Endothelial cell of umbilical vein (primary cell): ENCODE data around the gene ISY1. TPM values are rescaled to one million over a fixed set of nuclear protein-coding genes. Genes with fewer than 3 reads are reported as not detected.

Experiments used
- BruUV-seq: library from RNA; stranded (reverse); fragments of 400-500 nt; replicated peaks from 2 replicates; lab custom pipeline; 2021; lab: Mats Ljungman, UMichigan
- CTCF ChIA-PET: fragments of 300-600, 350-600 bp; sonication (Branson Sonifier 250); formaldehyde crosslinking; loops from one replicate; lab custom pipeline; 2021; ENCODE audit warnings: antibody characterized with exemption, inconsistent platforms; lab: Charles Lee
- POLR2A ChIA-PET: fragments of 300-600, 350-600 bp; sonication (Branson Sonifier 250); formaldehyde crosslinking; loops from one replicate; lab custom pipeline; 2021; ENCODE audit warnings: antibody characterized with exemption, inconsistent platforms; lab: Charles Lee
- DNase-seq: peaks from one replicate; pipeline ENCODE4 v3.0.0-alpha.2; 2011; ENCODE audit warnings: low read depth, low spot score
- FAIRE-seq: peaks from 2 replicates; lab custom pipeline; 2011; peaks lifted over from hg19 to GRCh38; lab: Jason Lieb, UNC
- H2AFZ ChIP-seq: 2 replicates; pipeline ENCODE4 v1.6.0; 2012; ENCODE audit warnings: low read depth, low read length, control low read depth, inconsistent platforms
- H3K27ac ChIP-seq: 2 replicates; pipeline ENCODE4 v1.5.1; 2011; ENCODE audit warnings: low read depth, mild to moderate bottlenecking, control low read depth, low read length, moderate library complexity; ENCODE audit not compliant: insufficient read depth
- H3K27me3 ChIP-seq, 2 experiments: 2 replicates each; pipeline versions ENCODE4 v1.6.0 to v1.6.1; 2011; ENCODE audit warnings: low read length in 2 of 2, mixed read lengths in 1 of 2; ENCODE audit not compliant: control insufficient read depth in 2 of 2, insufficient read depth in 2 of 2
- H3K36me3 ChIP-seq, 2 experiments: 2 replicates in 1 of 2; 3 replicates in 1 of 2; pipeline ENCODE4 v1.5.1; 2011; ENCODE audit warnings: low read length in 2 of 2, mild to moderate bottlenecking in 1 of 2, moderate library complexity in 1 of 2; ENCODE audit not compliant: control insufficient read depth in 2 of 2, insufficient read depth in 2 of 2; ENCODE audit errors: extremely low read depth in 1 of 2
- H3K4me1 ChIP-seq: 3 replicates; pipeline ENCODE4 v1.5.1; 2011; ENCODE audit warnings: mild to moderate bottlenecking, low read length; ENCODE audit not compliant: control insufficient read depth, insufficient read depth; ENCODE audit errors: extremely low read depth
- H3K4me2 ChIP-seq: 2 replicates; pipeline ENCODE4 v1.6.1; 2011; ENCODE audit warnings: low read length, control low read depth, mixed read lengths; ENCODE audit not compliant: insufficient read depth
- H3K4me3 ChIP-seq, 3 experiments: fragments of 200-600 bp in 1 of 3; sonication (generic), shearing (Covaris generic) in 1 of 3; replicated peaks in 1 of 3; 2 replicates each; pipeline ENCODE4 v1.5.1; 2011 to 2016; ENCODE audit warnings: control low read depth in 3 of 3, low read length in 3 of 3, mild to moderate bottlenecking in 2 of 3, inconsistent platforms in 1 of 3, low read depth in 1 of 3, moderate library complexity in 1 of 3; ENCODE audit not compliant: insufficient read depth in 1 of 3
- H3K79me2 ChIP-seq: 2 replicates; pipeline ENCODE4 v1.6.0; 2012; ENCODE audit warnings: low read length, inconsistent platforms; ENCODE audit not compliant: control insufficient read depth, insufficient read depth
- H3K9ac ChIP-seq: replicated peaks from 2 replicates; pipeline ENCODE3; 2011; ENCODE audit warnings: low read length, control low read depth; ENCODE audit not compliant: insufficient read depth; ENCODE audit errors: extremely low read depth
- H3K9me1 ChIP-seq: replicated peaks from 3 replicates; pipeline ENCODE4 v1.6.0; 2011; ENCODE audit warnings: mild to moderate bottlenecking, low read length; ENCODE audit not compliant: control insufficient read depth, insufficient read depth; ENCODE audit errors: extremely low read depth
- H3K9me3 ChIP-seq: replicated peaks from 2 replicates; pipeline ENCODE4 v1.5.1; 2012; ENCODE audit warnings: low read length, inconsistent platforms; ENCODE audit not compliant: control insufficient read depth, insufficient read depth
- H4K20me1 ChIP-seq: replicated peaks from 2 replicates; pipeline ENCODE3; 2011; ENCODE audit warnings: mild to moderate bottlenecking, low read length; ENCODE audit not compliant: control insufficient read depth, insufficient read depth; ENCODE audit errors: extremely low read depth
- EZH2 ChIP-seq: IDR thresholded peaks from 2 replicates; pipeline ENCODE4 v1.6.1; 2012; ENCODE audit warnings: borderline replicate concordance, low read depth, mild to moderate bottlenecking, moderate library complexity, low read length, inconsistent platforms; ENCODE audit not compliant: severe bottlenecking
- FOS ChIP-seq: IDR thresholded peaks from 2 replicates; pipeline ENCODE4 v1.6.1; 2011; ENCODE audit warnings: mild to moderate bottlenecking, low read length, moderate library complexity, borderline replicate concordance; ENCODE audit not compliant: insufficient read depth
- GATA2 ChIP-seq: IDR thresholded peaks from 2 replicates; pipeline ENCODE4 v1.7.0; 2011; ENCODE audit warnings: low read depth, mild to moderate bottlenecking, moderate library complexity, mixed read lengths, low read length; ENCODE audit not compliant: insufficient read length, insufficient read depth
- JUN ChIP-seq: IDR thresholded peaks from 2 replicates; pipeline ENCODE4 v1.6.1; 2011; ENCODE audit warnings: borderline replicate concordance, low read depth; ENCODE audit not compliant: insufficient read length, insufficient read depth
- MAX ChIP-seq: IDR thresholded peaks from 2 replicates; pipeline ENCODE4 v1.6.1; 2011; ENCODE audit not compliant: insufficient read depth, insufficient read length
- MYC ChIP-seq: IDR thresholded peaks from one replicate; pipeline ENCODE4 v1.6.1; 2011; ENCODE audit warnings: mild to moderate bottlenecking, low read depth, low read length
- POLR2A ChIP-seq: IDR thresholded peaks from 2 replicates; pipeline ENCODE4 v1.6.1; 2012; ENCODE audit warnings: low read depth, mild to moderate bottlenecking, control low read depth, low read length
- POLR2AphosphoS5 ChIP-seq: IDR thresholded peaks from 2 replicates; pipeline ENCODE4 v1.6.1; 2012; ENCODE audit warnings: low read depth, mild to moderate bottlenecking, control low read depth, low read length, moderate library complexity; ENCODE audit not compliant: insufficient read depth
- dilution Hi-C: fragments of 300-500 bp; cut with MboI; formaldehyde crosslinking; loops from one replicate; pipeline ENCODE4 v1.15.0; 2019; ENCODE audit warnings: low sequenced_read_pairs; ENCODE audit not compliant: extremely low pct_ligation_motif_present
- intact Hi-C: fragments of 100-400 bp; cut with micrococcal nuclease; formaldehyde crosslinking; loops from one replicate; pipeline ENCODE4 v1.10.0; 2022
- polyA plus RNA-seq, 4 experiments: library from polyadenylated mRNA; depleted of rRNA in 3 of 4; stranded (reverse) in 3 of 4; unstranded in 1 of 4; fragments of >200 nt; gene quantifications; 2 replicates each; pipeline versions ENCODE4 v1.2.1 to v1.2.3, GENCODE V29; 2011 to 2012; ENCODE audit warnings: missing spikeins in 1 of 4
- total RNA-seq: library from RNA; stranded (reverse); gene quantifications from 2 replicates; pipeline ENCODE4 v1.2.3, GENCODE V29; 2021
- TF ChIP-seq, protein P1 (sequence below), 2 donors: IDR thresholded peaks; 1 replicate in 1 of 2; 2 replicates in 1 of 2; pipeline ENCODE4 v1.5.1; 2011; ENCODE audit warnings: low read length in 2 of 2, mild to moderate bottlenecking in 2 of 2, moderate library complexity in 2 of 2, control low read depth in 1 of 2, inconsistent platforms in 1 of 2, low read depth in 1 of 2; ENCODE audit not compliant: insufficient read depth in 1 of 2; ENCODE audit errors: extremely low read depth in 1 of 2

Gene ISY1
- total and polyA plus RNA-seq, 2 donors (not counting 3 experiments of a cell fraction or from before 2014, with no cell fraction given), result 50.7 to 59.4 TPM

- ChIA-PET CTCF (interaction anchor here (0.8 to 4.8 kb wide), 4 partner anchors 18 to 210 kb away, joined by 3 to 27 read pairs (median 4); partner anchors contain the start of gene COPG1), POLR2A (no interaction called here)
- Histone ChIP-seq H3K79me2 (peaks cover 88% of the 10 kb centered on the region), H3K4me2 (peak overlapping the region; percentile 76), H4K20me1 (peaks cover 22% of the 10 kb centered on the region), H2AFZ (no peak overlapping the region), H3K27me3 (no peaks in the 10 kb centered on the region), H3K36me3 (peaks cover 7 to 12% of the 10 kb centered on the region in 2 experiments), H3K4me1 (peaks cover 40% of the 10 kb centered on the region), H3K9me3 (no peaks in the 10 kb centered on the region), H3K9me1 (no peaks in the 10 kb centered on the region), H3K27ac (no peak overlapping the region), H3K9ac (no peak overlapping the region), H3K4me3 (no peak overlapping the region)
- no peak for FAIRE-seq
- dilution Hi-C loops (no loop called here), intact Hi-C loops (loop anchor here (5.0 kb wide), 1 partner anchor 137 kb away; a partner anchor contains a TSS)
- DNase-seq, result no peak
- TF ChIP-seq POLR2A (no peak), JUN (no peak), POLR2AphosphoS5 (no peak), MAX (no peak), MYC (no peak), GATA2 (no peak), FOS (no peak), EZH2 (no peak)
- TF ChIP-seq, protein P1, sequence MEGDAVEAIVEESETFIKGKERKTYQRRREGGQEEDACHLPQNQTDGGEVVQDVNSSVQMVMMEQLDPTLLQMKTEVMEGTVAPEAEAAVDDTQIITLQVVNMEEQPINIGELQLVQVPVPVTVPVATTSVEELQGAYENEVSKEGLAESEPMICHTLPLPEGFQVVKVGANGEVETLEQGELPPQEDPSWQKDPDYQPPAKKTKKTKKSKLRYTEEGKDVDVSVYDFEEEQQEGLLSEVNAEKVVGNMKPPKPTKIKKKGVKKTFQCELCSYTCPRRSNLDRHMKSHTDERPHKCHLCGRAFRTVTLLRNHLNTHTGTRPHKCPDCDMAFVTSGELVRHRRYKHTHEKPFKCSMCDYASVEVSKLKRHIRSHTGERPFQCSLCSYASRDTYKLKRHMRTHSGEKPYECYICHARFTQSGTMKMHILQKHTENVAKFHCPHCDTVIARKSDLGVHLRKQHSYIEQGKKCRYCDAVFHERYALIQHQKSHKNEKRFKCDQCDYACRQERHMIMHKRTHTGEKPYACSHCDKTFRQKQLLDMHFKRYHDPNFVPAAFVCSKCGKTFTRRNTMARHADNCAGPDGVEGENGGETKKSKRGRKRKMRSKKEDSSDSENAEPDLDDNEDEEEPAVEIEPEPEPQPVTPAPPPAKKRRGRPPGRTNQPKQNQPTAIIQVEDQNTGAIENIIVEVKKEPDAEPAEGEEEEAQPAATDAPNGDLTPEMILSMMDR (IDR thresholded peaks at IDR 0.05; ENCODE audit: extremely low read depth in 1 of 2, insufficient read depth in 1 of 2, low read depth in 1 of 2, low read length in 2 of 2), result no peak
- BruUV-seq, result TSS peak; percentile 0
Measured at GRCh38 chr3:129180461-129180860, 19.6 kb upstream of the ISY1 start.
